DND-41 (cell line): ENCODE measurements around the gene CD70.
A peak's percentile ranks its signal among the peaks of the same experiment; 100 is the strongest.

ENCODE experiments used
- ATAC-seq: fragments of 200-7000 bp; cut with Tn5 transposase; 3 replicates; pipeline ENCODE4 v1.9.1; 2021; ENCODE audit warnings: low read depth; ENCODE audit not compliant: insufficient read depth
- DNase-seq: peaks from one replicate; pipeline ENCODE4 v3.0.0-alpha.2; 2020
- H2AFZ ChIP-seq: 2 replicates; pipeline ENCODE4 v1.6.0; 2012; ENCODE audit warnings: low read depth, low read length
- H3K27ac ChIP-seq: 2 replicates; pipeline ENCODE4 v1.5.1; 2012; ENCODE audit warnings: low read length, inconsistent platforms
- H3K27me3 ChIP-seq: fragments of 200-600 bp; sonication (generic); 2 replicates; pipeline ENCODE4 v1.6.0; 2012; ENCODE audit warnings: low read length, mild to moderate bottlenecking, inconsistent platforms; ENCODE audit not compliant: insufficient read depth, poor library complexity
- H3K36me3 ChIP-seq: 2 replicates; pipeline ENCODE4 v1.5.1; 2012; ENCODE audit warnings: low read length, inconsistent platforms; ENCODE audit not compliant: insufficient read depth
- H3K4me1 ChIP-seq: 2 replicates; pipeline ENCODE4 v1.5.1; 2012; ENCODE audit warnings: mild to moderate bottlenecking, low read length; ENCODE audit not compliant: insufficient read depth
- H3K4me2 ChIP-seq: 2 replicates; pipeline ENCODE4 v1.6.0; 2012; ENCODE audit warnings: mild to moderate bottlenecking, moderate library complexity, low read length, inconsistent platforms; ENCODE audit not compliant: insufficient read depth
- H3K4me3 ChIP-seq, 2 experiments: fragments of 200-600 bp in 1 of 2; shearing (Covaris generic) in 1 of 2; 2 replicates each; pipeline ENCODE4 v1.5.1; 2012 to 2016; ENCODE audit warnings: inconsistent platforms in 2 of 2, low read length in 2 of 2, mild to moderate bottlenecking in 2 of 2, low read depth in 1 of 2, moderate library complexity in 1 of 2
- H3K79me2 ChIP-seq: 2 replicates; pipeline ENCODE4 v1.6.0; 2012; ENCODE audit warnings: low read length, inconsistent platforms; ENCODE audit not compliant: insufficient read depth
- H3K9ac ChIP-seq: 2 replicates; pipeline ENCODE4 v1.6.0; 2012; ENCODE audit warnings: low read depth, mild to moderate bottlenecking, inconsistent platforms, low read length, moderate library complexity
- H3K9me3 ChIP-seq: 2 replicates; pipeline ENCODE4 v1.5.1; 2012; ENCODE audit warnings: low read length, moderate library complexity, mild to moderate bottlenecking, inconsistent platforms; ENCODE audit not compliant: insufficient read depth, severe bottlenecking
- H4K20me1 ChIP-seq: 2 replicates; pipeline ENCODE4 v1.6.0; 2012; ENCODE audit warnings: low read length; ENCODE audit not compliant: insufficient read depth
- CTCF ChIP-seq: IDR thresholded peaks from 2 replicates; pipeline ENCODE4 v1.5.1; 2012; ENCODE audit warnings: borderline replicate concordance, low read length, moderate library complexity, mild to moderate bottlenecking; ENCODE audit not compliant: poor library complexity, severe bottlenecking; ENCODE audit errors: extremely low read depth
- EZH2 ChIP-seq: IDR thresholded peaks from 3 replicates; pipeline ENCODE4 v1.6.1; 2012; ENCODE audit warnings: borderline replicate concordance, low read depth, mild to moderate bottlenecking, moderate library complexity, low read length, inconsistent platforms; ENCODE audit not compliant: severe bottlenecking

CD70 gene

DNA sequence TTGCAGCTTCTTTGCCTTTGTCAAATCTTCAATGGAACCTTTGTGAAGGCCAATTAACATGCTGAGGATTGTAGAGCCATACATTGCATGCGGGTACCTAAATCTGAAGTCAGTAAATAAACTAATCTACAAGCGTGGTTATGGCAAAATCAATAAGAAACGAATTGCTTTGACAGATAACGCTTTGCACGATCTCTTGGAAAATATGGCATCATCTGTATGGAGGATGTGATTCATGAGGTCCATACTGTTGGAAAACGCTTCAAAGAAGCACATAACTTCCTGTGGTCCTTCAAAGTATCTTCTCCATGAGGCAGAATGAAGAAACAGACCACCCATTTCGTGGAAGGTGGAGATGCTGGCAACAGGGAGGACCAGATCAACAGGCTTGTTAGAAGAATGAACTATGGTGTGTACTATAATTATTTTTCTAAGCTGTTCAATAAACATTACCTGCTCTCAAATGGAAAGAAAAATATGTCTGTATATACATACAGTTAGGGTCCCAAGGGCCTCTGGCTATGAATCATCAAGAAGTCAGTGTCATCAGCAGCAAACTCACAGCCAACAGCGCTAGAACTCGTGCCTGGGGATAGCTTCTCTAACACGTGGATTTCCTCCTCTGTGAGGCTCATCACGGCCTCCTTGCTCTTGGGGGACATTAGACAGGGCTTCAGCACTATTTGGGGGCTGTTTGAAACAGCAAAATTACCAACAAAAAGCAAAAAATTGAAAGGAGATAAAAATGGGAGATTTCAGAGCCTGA lies 2.9 kb upstream of the CD70 start:
- no peak overlapping the region for H3K4me3 ChIP-seq
- ATAC-seq (no peak), DNase-seq (no peak)
- no peaks in the 10 kb centered on the region; the same call in 1 of the 2 replicates for H3K36me3 ChIP-seq
- no peak for TF ChIP-seq CTCF
- H3K9me3 ChIP-seq = no peaks in the 10 kb centered on the region
- no peak overlapping the region for H3K27ac ChIP-seq
- H3K79me2 ChIP-seq = peaks cover 11% of the 10 kb centered on the region
- H3K4me1 ChIP-seq = peaks cover 44% of the 10 kb centered on the region
- H3K4me2 ChIP-seq = no peak overlapping the region
- H2AFZ ChIP-seq = peak overlapping the region; percentile 56
- H3K9ac ChIP-seq = no peak overlapping the region
- H3K27me3 ChIP-seq = peaks cover 5% of the 10 kb centered on the region
- H4K20me1 ChIP-seq = no peaks in the 10 kb centered on the region

DNA sequence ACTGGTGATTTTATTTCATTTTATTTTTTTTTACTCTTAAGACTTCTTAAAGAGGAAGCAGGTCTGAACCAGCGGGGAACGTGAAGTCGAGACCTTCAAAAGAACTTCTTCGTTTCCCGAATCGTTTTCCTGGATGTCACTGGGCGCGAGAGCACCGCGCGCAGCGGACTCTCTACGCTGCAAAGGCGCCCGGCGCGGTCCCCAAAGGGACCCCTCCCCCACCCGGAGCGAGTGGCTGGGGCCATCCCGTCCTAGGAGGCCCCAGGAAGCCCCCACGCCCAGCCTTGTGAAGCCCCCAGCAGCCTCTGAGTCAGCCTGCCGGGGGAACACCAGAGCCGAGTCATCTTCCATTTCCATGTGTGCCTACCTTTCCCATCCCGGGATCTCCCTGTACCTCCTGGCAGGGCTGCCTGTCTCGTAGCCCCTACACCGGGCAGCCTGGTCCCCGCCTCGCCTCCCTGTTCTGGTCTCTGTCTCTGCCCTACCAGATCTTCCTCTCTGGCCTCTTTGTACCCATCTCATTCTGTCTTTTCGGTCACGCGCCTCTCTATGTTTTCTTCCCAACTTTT lies 608 bp downstream of the CD70 start:
- Histone ChIP-seq H4K20me1 (no peaks in the 10 kb centered on the region), H3K4me1 (peaks cover 59% of the 10 kb centered on the region), H3K9me3 (no peaks in the 10 kb centered on the region), H3K9ac (peak overlapping the region; percentile 69), H3K27me3 (peaks cover 5% of the 10 kb centered on the region), H2AFZ (peak overlapping the region; percentile 89), H3K36me3 (peaks cover 8% of the 10 kb centered on the region), H3K4me2 (peak overlapping the region; percentile 95), H3K79me2 (peaks cover 11% of the 10 kb centered on the region), H3K27ac (peak overlapping the region; percentile 82), H3K4me3 (peak overlapping the region; percentile 50 to 71; a peak in 3 of 4 replicates)
- ATAC-seq (peak; percentile 28; the same call in 2 of the 3 replicates), DNase-seq (peak; percentile 24)
- TF ChIP-seq EZH2 (no peak), CTCF (no peak)

GRCh38 chr19:6589711-6590257 lies 1.2 kb downstream of the CD70 start:
- H3K27me3 ChIP-seq = peaks cover 5% of the 10 kb centered on the region
- H3K27ac ChIP-seq = peak overlapping the region; percentile 82
- ATAC-seq = no peak

More at GRCh38 chr19:6589711-6590257, 1.2 kb downstream of the CD70 start:
- TF ChIP-seq EZH2 = no peak
- no peak for TF ChIP-seq CTCF
- Histone ChIP-seq H3K4me2 (peak overlapping the region; percentile 95), H3K4me1 (peaks cover 59% of the 10 kb centered on the region), H3K36me3 (peaks cover 8% of the 10 kb centered on the region), H3K9ac (peak overlapping the region; percentile 69), H3K79me2 (peaks cover 11% of the 10 kb centered on the region), H3K9me3 (no peaks in the 10 kb centered on the region), H3K4me3 (peak overlapping the region; percentile 50 to 71; a peak in 3 of 4 replicates), H2AFZ (peak overlapping the region; percentile 64), H4K20me1 (no peaks in the 10 kb centered on the region)
- no peak for DNase-seq
